ENCODE measurements around the gene TTLL12. TPM values are rescaled to one million over a fixed set of nuclear protein-coding genes. Genes with fewer than 3 reads are reported as not detected.

TTLL12 gene
- total RNA-seq (14.4 TPM), polyA plus RNA-seq (16.1 TPM)
- long read RNA-seq, donor 1: 0 reads
- long read RNA-seq, donor 2, transcript TTLL12-201 (14 exons, 3,385 nt): major isoform, 11 of 13 reads
- long read RNA-seq, donor 2, partial matches to known transcripts: 0 of 13 reads
- long read RNA-seq, donor 2, other reads (novel, unspliced or antisense): 0 of 13 reads
- long read RNA-seq, donor 3, transcript TTLL12-201 (14 exons, 3,385 nt): major isoform, 8 of 9 reads
- long read RNA-seq, donor 3, partial matches to known transcripts: 0 of 9 reads
- long read RNA-seq, donor 3, other reads (novel, unspliced or antisense): 0 of 9 reads
- long read RNA-seq, donor 4, partial matches to known transcripts: 0 of 2 reads
- long read RNA-seq, donor 4, other reads (novel, unspliced or antisense): 0 of 2 reads
- long read RNA-seq, donor 5, partial matches to known transcripts: 0 of 4 reads
- long read RNA-seq, donor 5, other reads (novel, unspliced or antisense): 0 of 4 reads
- long read RNA-seq, donor 6, transcript TTLL12-201 (14 exons, 3,385 nt): major isoform, 7 of 8 reads
- long read RNA-seq, donor 6, partial matches to known transcripts: 0 of 8 reads
- long read RNA-seq, donor 6, other reads (novel, unspliced or antisense): 0 of 8 reads
- long read RNA-seq, donor 7, partial matches to known transcripts: 14 of 17 reads
- long read RNA-seq, donor 7, other reads (novel, unspliced or antisense): 0 of 17 reads
- long read RNA-seq, donor 8, partial matches to known transcripts: 0 of 2 reads
- long read RNA-seq, donor 8, other reads (novel, unspliced or antisense): 0 of 2 reads
- long read RNA-seq, donor 9, partial matches to known transcripts: 0 of 1 reads
- long read RNA-seq, donor 9, other reads (novel, unspliced or antisense): 0 of 1 reads
- long read RNA-seq, donor 10, partial matches to known transcripts: 0 of 2 reads
- long read RNA-seq, donor 10, other reads (novel, unspliced or antisense): 0 of 2 reads

DNA sequence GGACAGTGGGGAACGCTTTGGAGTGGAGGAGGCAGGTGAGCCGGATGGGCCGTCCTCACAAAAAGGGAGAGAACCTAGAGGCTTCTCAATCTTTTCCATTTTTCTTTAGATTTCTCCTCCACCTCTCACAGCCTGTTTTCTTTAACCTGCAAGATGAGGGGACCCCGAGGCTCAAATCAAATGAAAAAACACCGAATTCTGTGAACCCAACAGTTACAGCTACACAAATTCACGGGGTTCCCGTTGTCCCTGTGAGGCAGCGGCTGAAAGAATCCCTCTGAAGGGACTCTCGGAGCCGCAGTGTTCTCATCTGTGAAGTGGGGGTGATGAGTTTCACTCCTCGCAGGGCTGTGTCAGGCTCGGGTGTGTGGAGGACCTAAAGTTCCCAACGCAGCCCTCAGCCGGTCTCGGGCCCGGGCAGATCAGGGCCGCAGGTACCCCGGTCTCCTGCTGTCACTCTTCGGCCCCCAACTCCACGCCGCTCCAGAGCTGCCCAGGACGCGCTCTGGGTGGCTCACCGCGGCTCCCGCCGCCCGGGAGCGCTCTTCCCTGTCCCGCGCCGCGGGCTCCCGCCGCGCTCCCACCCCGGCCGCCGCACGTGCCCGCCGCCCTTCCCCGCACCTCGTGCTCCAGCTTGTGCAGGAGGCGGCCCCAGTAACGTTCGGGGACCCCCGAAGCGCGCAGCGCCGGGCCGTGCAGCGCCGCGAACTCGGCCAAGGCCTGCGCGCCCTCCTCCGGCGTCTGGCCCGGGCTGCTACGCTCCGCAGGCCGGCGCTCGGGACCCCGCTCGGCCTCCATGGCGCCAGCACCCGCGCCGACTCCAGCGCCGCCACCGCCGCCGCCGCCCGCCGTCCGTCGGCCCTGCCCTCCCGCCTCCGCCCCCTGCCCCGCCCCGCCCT lies at the start of gene TTLL12:
TSS of gene TTLL12 (minus strand) at position 863 of the 899 bp plus-strand sequence. CDS start at position 798, 65 bp downstream.
- 3% methylated on average over 84 of the region's 87 CpGs for WGBS
- Histone ChIP-seq H3K9me3 (ENCODE audit: control insufficient read depth in 2 of 2, insufficient read depth in 1 of 2, low read length in 1 of 2) (peaks cover 0 to 8% of the 10 kb centered on the region in 2 donors), H3K27me3 (ENCODE audit: control insufficient read depth in 2 of 2, insufficient read depth in 1 of 2, low read length in 1 of 2) (peaks cover 0 to 2% of the 10 kb centered on the region in 2 donors), H3K36me3 (ENCODE audit: control insufficient read depth in 2 of 2, insufficient read depth in 2 of 2, low read length in 1 of 2) (peaks cover 0 to 5% of the 10 kb centered on the region in 2 donors), H3K4me3 (ENCODE audit: low read length in 2 of 2) (peak within 1 kb of the TSS; percentile 50 to 72), H3K27ac (ENCODE audit: low read depth in 1 of 2, low read length in 1 of 2) (peak within 1 kb of the TSS; percentile 86 to 96), H3K4me1 (ENCODE audit: control insufficient read depth in 2 of 2, insufficient read depth in 2 of 2, low read length in 2 of 2) (peaks cover 4 to 16% of the 10 kb centered on the region in 2 donors)
- peak in 8 of 9 donors; percentile 8 to 67 (median 30) for DNase-seq (ENCODE audit: low read depth in 6 of 9, low spot score in 9 of 9)

DNA sequence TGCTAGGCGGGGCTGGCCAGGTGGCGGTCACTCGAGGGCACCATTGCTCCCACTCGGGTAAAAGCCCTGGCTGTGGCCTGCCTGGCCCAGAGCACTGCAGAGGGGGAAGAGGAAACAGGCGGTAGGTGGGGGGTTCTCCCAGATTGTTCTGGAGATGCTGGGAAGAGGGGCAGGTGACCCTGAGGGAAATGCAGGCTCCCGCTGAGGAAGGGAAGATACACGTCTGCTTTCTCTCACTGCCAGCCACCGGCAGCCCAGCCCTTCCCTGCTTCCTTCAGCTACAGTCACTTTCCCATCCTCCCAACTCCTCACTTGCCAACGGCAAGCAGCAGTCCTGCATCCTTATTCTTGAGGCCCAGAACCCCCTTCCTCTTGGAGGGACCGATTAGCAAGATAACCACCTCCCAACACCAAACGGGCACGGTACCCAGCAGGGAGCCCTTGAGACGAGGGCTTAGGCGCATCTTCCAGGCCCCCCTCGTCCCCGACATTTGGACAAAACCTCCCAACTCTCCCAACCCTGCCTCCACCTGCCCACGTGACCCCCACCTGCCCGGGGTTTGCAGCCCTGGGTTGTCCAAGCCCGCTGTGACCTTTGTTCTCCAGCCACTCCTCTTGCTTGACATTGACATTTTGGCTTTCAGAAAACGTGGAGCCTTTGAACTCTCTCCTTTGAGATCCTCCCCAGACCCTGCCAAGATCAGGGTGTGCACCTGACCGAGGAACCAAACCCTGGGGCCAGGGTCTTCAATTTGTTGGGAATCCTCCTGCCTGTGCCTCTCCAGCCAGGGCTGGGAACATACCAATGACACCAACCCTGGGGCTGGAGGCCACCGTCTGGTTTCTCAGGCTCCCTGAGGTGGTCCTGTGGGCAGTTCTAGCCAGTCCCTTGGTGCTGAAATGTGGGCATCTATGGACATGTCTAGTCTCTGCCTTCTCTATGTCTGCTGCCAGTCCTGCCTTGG lies 48.8 kb upstream of the TTLL12 start:
- Histone ChIP-seq H3K4me3 (ENCODE audit: low read length in 2 of 2) (no peak overlapping the region), H3K4me1 (ENCODE audit: control insufficient read depth in 2 of 2, insufficient read depth in 2 of 2, low read length in 2 of 2) (peaks cover 0 to 5% of the 10 kb centered on the region in 2 donors), H3K9me3 (ENCODE audit: control insufficient read depth in 2 of 2, insufficient read depth in 1 of 2, low read length in 1 of 2) (no peaks in the 10 kb centered on the region), H3K36me3 (ENCODE audit: control insufficient read depth in 2 of 2, insufficient read depth in 2 of 2, low read length in 1 of 2) (no peaks in the 10 kb centered on the region), H3K27ac (ENCODE audit: low read depth in 1 of 2, low read length in 1 of 2) (no peak overlapping the region), H3K27me3 (ENCODE audit: control insufficient read depth in 2 of 2, insufficient read depth in 1 of 2, low read length in 1 of 2) (peaks cover 0 to 2% of the 10 kb centered on the region in 2 donors)
- 90% methylated on average over 22 of the region's 22 CpGs for WGBS
- DNase-seq (ENCODE audit: low read depth in 6 of 9, low spot score in 9 of 9): no peak

- H3K4me1 ChIP-seq (ENCODE audit: control insufficient read depth in 2 of 2, insufficient read depth in 2 of 2, low read length in 2 of 2): peaks cover 0 to 7% of the 10 kb centered on the region in 2 donors
- H3K9me3 ChIP-seq (ENCODE audit: control insufficient read depth in 2 of 2, insufficient read depth in 1 of 2, low read length in 1 of 2): no peaks in the 10 kb centered on the region
- 93% methylated on average over 9 of the region's 9 CpGs for WGBS
- no peak overlapping the region for H3K27ac ChIP-seq (ENCODE audit: low read depth in 1 of 2, low read length in 1 of 2)
- H3K36me3 ChIP-seq (ENCODE audit: control insufficient read depth in 2 of 2, insufficient read depth in 2 of 2, low read length in 1 of 2): no peaks in the 10 kb centered on the region
- no peak overlapping the region for H3K4me3 ChIP-seq (ENCODE audit: low read length in 2 of 2)
- no peaks in the 10 kb centered on the region for H3K27me3 ChIP-seq (ENCODE audit: control insufficient read depth in 2 of 2, insufficient read depth in 1 of 2, low read length in 1 of 2)
- no peak for DNase-seq (ENCODE audit: low read depth in 6 of 9, low spot score in 9 of 9)
These were observed 47.5 kb upstream of the TTLL12 start for GRCh38 chr22:43234264-43234988.

- no peaks in the 10 kb centered on the region for H3K27me3 ChIP-seq (ENCODE audit: control insufficient read depth in 2 of 2, insufficient read depth in 1 of 2, low read length in 1 of 2)
- H3K4me1 ChIP-seq (ENCODE audit: control insufficient read depth in 2 of 2, insufficient read depth in 2 of 2, low read length in 2 of 2): peaks cover 0 to 7% of the 10 kb centered on the region in 2 donors
- no peak overlapping the region for H3K27ac ChIP-seq (ENCODE audit: low read depth in 1 of 2, low read length in 1 of 2)
- 96% methylated on average over 6 of the region's 6 CpGs for WGBS
- no peak overlapping the region for H3K4me3 ChIP-seq (ENCODE audit: low read length in 2 of 2)
- DNase-seq (ENCODE audit: low read depth in 6 of 9, low spot score in 9 of 9): no peak
- H3K9me3 ChIP-seq (ENCODE audit: control insufficient read depth in 2 of 2, insufficient read depth in 1 of 2, low read length in 1 of 2): no peaks in the 10 kb centered on the region
- no peaks in the 10 kb centered on the region for H3K36me3 ChIP-seq (ENCODE audit: control insufficient read depth in 2 of 2, insufficient read depth in 2 of 2, low read length in 1 of 2)
These were observed 46.6 kb upstream of the TTLL12 start for GRCh38 chr22:43233529-43233928.

- 96% methylated on average over 8 of the region's 8 CpGs for WGBS
These were observed 45.5 kb upstream of the TTLL12 start for GRCh38 chr22:43232445-43232844.

GRCh38 chr22:43231724-43232034 lies 44.7 kb upstream of the TTLL12 start:
- Histone ChIP-seq H3K4me1 (ENCODE audit: control insufficient read depth in 2 of 2, insufficient read depth in 2 of 2, low read length in 2 of 2) (peaks cover 0 to 16% of the 10 kb centered on the region in 2 donors), H3K36me3 (ENCODE audit: control insufficient read depth in 2 of 2, insufficient read depth in 2 of 2, low read length in 1 of 2) (no peaks in the 10 kb centered on the region), H3K27ac (ENCODE audit: low read depth in 1 of 2, low read length in 1 of 2) (no peak overlapping the region), H3K4me3 (ENCODE audit: low read length in 2 of 2) (no peak overlapping the region), H3K27me3 (ENCODE audit: control insufficient read depth in 2 of 2, insufficient read depth in 1 of 2, low read length in 1 of 2) (no peaks in the 10 kb centered on the region), H3K9me3 (ENCODE audit: control insufficient read depth in 2 of 2, insufficient read depth in 1 of 2, low read length in 1 of 2) (no peaks in the 10 kb centered on the region)
- no peak for DNase-seq (ENCODE audit: low read depth in 6 of 9, low spot score in 9 of 9)
- 91% methylated on average over 15 of the region's 15 CpGs for WGBS

More at GRCh38 chr22:43232445-43232844, 45.5 kb upstream of the TTLL12 start:
- Histone ChIP-seq H3K9me3 (ENCODE audit: control insufficient read depth in 2 of 2, insufficient read depth in 1 of 2, low read length in 1 of 2) (no peaks in the 10 kb centered on the region), H3K4me3 (ENCODE audit: low read length in 2 of 2) (no peak overlapping the region), H3K36me3 (ENCODE audit: control insufficient read depth in 2 of 2, insufficient read depth in 2 of 2, low read length in 1 of 2) (no peaks in the 10 kb centered on the region), H3K4me1 (ENCODE audit: control insufficient read depth in 2 of 2, insufficient read depth in 2 of 2, low read length in 2 of 2) (peaks cover 0 to 8% of the 10 kb centered on the region in 2 donors), H3K27me3 (ENCODE audit: control insufficient read depth in 2 of 2, insufficient read depth in 1 of 2, low read length in 1 of 2) (no peaks in the 10 kb centered on the region), H3K27ac (ENCODE audit: low read depth in 1 of 2, low read length in 1 of 2) (no peak overlapping the region)
- no peak for DNase-seq (ENCODE audit: low read depth in 6 of 9, low spot score in 9 of 9)

GRCh38 chr22:43230971-43231723 lies 44.2 kb upstream of the TTLL12 start:
- no peaks in the 10 kb centered on the region for H3K36me3 ChIP-seq (ENCODE audit: control insufficient read depth in 2 of 2, insufficient read depth in 2 of 2, low read length in 1 of 2)
- H3K27ac ChIP-seq (ENCODE audit: low read depth in 1 of 2, low read length in 1 of 2): no peak overlapping the region
- no peak overlapping the region for H3K4me3 ChIP-seq (ENCODE audit: low read length in 2 of 2)
- 25% methylated on average over 23 of the region's 23 CpGs for WGBS
- H3K27me3 ChIP-seq (ENCODE audit: control insufficient read depth in 2 of 2, insufficient read depth in 1 of 2, low read length in 1 of 2): no peaks in the 10 kb centered on the region
- peaks cover 0 to 21% of the 10 kb centered on the region in 2 donors for H3K4me1 ChIP-seq (ENCODE audit: control insufficient read depth in 2 of 2, insufficient read depth in 2 of 2, low read length in 2 of 2)
- DNase-seq (ENCODE audit: low read depth in 6 of 9, low spot score in 9 of 9): peak in 7 of 9 donors; percentile 26 to 68 (median 47)
- H3K9me3 ChIP-seq (ENCODE audit: control insufficient read depth in 2 of 2, insufficient read depth in 1 of 2, low read length in 1 of 2): no peaks in the 10 kb centered on the region

Measured in thymus (tissue), 14 donors.